A673 (cell line): ENCODE measurements around the gene SDC4. TPM values are rescaled to one million over a fixed set of nuclear protein-coding genes. Genes with fewer than 3 reads are reported as not detected.
A peak's percentile ranks its signal among the peaks of the same experiment; 100 is the strongest.

Experiments
- BruUV-seq: library from RNA; stranded (reverse); fragments of 400-500 nt; replicated peaks from 2 replicates; lab custom pipeline; 2021; lab: Mats Ljungman, UMichigan
- CTCF ChIA-PET: fragments of 300-600 bp; sonication (Branson Sonifier 250); formaldehyde crosslinking; loops from one replicate; lab custom pipeline; 2022; ENCODE audit warnings: antibody characterized with exemption; lab: Charles Lee
- POLR2A ChIA-PET: fragments of 300-600 bp; sonication (Branson Sonifier 250); formaldehyde crosslinking; loops from one replicate; lab custom pipeline; 2022; ENCODE audit warnings: antibody characterized with exemption; ENCODE audit not compliant: low non-redundant PET; lab: Charles Lee
- DNase-seq: peaks from one replicate; pipeline ENCODE4 v3.0.0-alpha.2; 2015; ENCODE audit warnings: low spot score
- H3K27ac ChIP-seq: fragments of 200-600 bp; sonication (generic); 2 replicates; pipeline ENCODE4 v1.5.1; 2016; ENCODE audit warnings: mixed run types, low read depth, mild to moderate bottlenecking, mixed read lengths, antibody characterized with exemption, low read length; ENCODE audit not compliant: poor library complexity, severe bottlenecking
- H3K27me3 ChIP-seq: fragments of 200-600 bp; sonication (generic); replicated peaks from 2 replicates; pipeline ENCODE4 v1.6.1; 2017; ENCODE audit warnings: mixed run types, low read depth, mild to moderate bottlenecking, mixed read lengths, antibody characterized with exemption, low read length; ENCODE audit not compliant: insufficient read depth, poor library complexity
- H3K36me3 ChIP-seq: fragments of 200-600 bp; sonication (generic); 2 replicates; pipeline ENCODE4 v1.6.1; 2016; ENCODE audit warnings: mixed run types, mild to moderate bottlenecking, mixed read lengths, antibody characterized with exemption, low read length; ENCODE audit not compliant: insufficient read depth, poor library complexity, severe bottlenecking
- H3K4me1 ChIP-seq: fragments of 200-600 bp; sonication (generic); 2 replicates; pipeline ENCODE4 v1.6.1; 2017; ENCODE audit warnings: mixed run types, mild to moderate bottlenecking, mixed read lengths, antibody characterized with exemption, low read length; ENCODE audit not compliant: insufficient read depth, poor library complexity, severe bottlenecking
- H3K4me3 ChIP-seq: fragments of 200-600 bp; sonication (generic); 2 replicates; pipeline ENCODE4 v1.5.1; 2016; ENCODE audit warnings: low read depth, mixed run types, mild to moderate bottlenecking, mixed read lengths, low read length; ENCODE audit not compliant: poor library complexity, severe bottlenecking
- H3K9me3 ChIP-seq: fragments of 200-600 bp; sonication (generic); 2 replicates; pipeline ENCODE4 v1.6.1; 2016; ENCODE audit warnings: mixed run types, low read depth, mild to moderate bottlenecking, mixed read lengths, antibody characterized with exemption, low read length; ENCODE audit not compliant: poor library complexity, severe bottlenecking
- EZH2 ChIP-seq: fragments of 200-600 bp; sonication (generic); IDR thresholded peaks from 2 replicates; pipeline ENCODE4 v1.6.1; 2017; ENCODE audit warnings: borderline replicate concordance, low read depth, mild to moderate bottlenecking, mixed read lengths, antibody characterized with exemption, low read length; ENCODE audit not compliant: poor library complexity, severe bottlenecking
- intact Hi-C: fragments of 100-400 bp; cut with micrococcal nuclease; formaldehyde crosslinking; loops from one replicate; pipeline ENCODE4 v1.10.0; 2022; ENCODE audit not compliant: unreplicated experiment
- total RNA-seq: library from RNA; stranded (reverse); gene quantifications from 2 replicates; pipeline ENCODE4 v1.2.3, GENCODE V29; 2021
- TF ChIP-seq, protein P1 (sequence below): fragments of 300-800, 200-600 bp; sonication (generic); conservative IDR thresholded peaks from 2 replicates; pipeline ENCODE4 v1.5.1; 2017; ENCODE audit warnings: low read depth, mild to moderate bottlenecking, antibody characterized with exemption, low read length, moderate library complexity, mixed read lengths

SDC4 gene
- total RNA-seq, 1 experiment from 2014 or later = 16.3 TPM

DNA sequence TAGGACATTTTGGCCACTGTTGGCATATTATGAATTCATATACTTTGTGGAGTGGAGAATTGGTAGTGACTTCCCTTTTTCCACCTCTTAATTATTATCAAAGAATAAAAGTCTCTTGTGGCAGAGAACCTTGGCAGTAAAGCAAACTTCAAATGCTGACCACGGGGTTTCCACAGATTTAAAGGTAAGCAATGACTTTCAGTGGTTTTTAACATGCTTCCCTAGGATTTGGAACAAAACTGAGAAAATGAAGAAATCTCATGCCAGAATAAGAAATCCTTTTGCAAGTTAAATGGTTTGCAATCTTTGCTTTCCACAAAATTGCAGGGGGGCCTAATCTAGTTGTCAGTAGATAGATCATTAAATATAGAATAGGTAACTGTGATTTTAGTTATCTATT, 2.0 kb upstream of the SDC4 start:
- Histone ChIP-seq H3K36me3 (no peaks in the 10 kb centered on the region), H3K27me3 (no peaks in the 10 kb centered on the region), H3K27ac (no peak overlapping the region), H3K4me3 (no peak overlapping the region), H3K9me3 (no peaks in the 10 kb centered on the region), H3K4me1 (peaks cover 28% of the 10 kb centered on the region)
- TF ChIP-seq EZH2 = no peak
- TF ChIP-seq, protein P1, sequence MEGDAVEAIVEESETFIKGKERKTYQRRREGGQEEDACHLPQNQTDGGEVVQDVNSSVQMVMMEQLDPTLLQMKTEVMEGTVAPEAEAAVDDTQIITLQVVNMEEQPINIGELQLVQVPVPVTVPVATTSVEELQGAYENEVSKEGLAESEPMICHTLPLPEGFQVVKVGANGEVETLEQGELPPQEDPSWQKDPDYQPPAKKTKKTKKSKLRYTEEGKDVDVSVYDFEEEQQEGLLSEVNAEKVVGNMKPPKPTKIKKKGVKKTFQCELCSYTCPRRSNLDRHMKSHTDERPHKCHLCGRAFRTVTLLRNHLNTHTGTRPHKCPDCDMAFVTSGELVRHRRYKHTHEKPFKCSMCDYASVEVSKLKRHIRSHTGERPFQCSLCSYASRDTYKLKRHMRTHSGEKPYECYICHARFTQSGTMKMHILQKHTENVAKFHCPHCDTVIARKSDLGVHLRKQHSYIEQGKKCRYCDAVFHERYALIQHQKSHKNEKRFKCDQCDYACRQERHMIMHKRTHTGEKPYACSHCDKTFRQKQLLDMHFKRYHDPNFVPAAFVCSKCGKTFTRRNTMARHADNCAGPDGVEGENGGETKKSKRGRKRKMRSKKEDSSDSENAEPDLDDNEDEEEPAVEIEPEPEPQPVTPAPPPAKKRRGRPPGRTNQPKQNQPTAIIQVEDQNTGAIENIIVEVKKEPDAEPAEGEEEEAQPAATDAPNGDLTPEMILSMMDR = no peak
- CTCF ChIA-PET = no interaction called here
- intact Hi-C loops = no loop called here
- no peak for DNase-seq
- POLR2A ChIA-PET = no interaction called here
- BruUV-seq = no TSS peak

DNA sequence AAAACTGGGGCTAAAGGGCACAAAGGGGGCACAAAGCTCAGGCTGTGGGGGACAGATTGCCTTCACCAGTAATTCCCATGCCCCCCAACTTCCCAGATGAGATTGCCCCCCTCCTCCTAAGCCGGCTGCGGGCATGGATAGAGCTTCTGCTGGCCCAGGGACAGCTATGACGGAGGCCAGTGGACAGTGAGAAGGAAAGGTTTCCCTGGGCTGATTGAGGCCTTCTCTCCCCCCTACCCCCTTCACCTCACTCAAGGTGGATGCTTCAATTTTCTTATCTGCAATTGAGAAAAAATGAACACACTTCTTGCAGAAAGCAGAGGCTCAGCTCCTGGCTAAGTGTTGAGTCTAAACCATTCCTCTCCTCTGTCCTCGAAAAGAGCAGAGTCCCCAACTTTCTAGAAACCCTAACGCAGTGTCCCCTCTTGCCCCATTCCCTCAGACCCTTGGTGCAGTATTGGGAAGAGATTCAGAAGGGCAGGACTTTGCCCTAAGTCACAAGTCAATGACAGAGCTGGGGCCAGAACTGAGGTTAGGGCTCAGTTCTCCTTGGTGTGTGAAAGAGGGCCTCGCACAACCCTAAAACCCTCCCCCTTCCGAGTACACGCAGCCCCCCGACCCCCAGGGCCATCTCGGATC, 808 bp downstream of the SDC4 start:
- ChIA-PET CTCF (interaction anchor here (0.8 kb wide), 1 partner anchor 16 kb away, joined by 3 read pairs; the partner anchor contains the start of gene SYS1), POLR2A (interaction anchor here (0.6 kb wide), 1 partner anchor 15 kb away, joined by 4 read pairs; the partner anchor contains the start of gene SYS1)
- DNase-seq = no peak
- BruUV-seq = TSS peak; percentile 56
- Histone ChIP-seq H3K27ac (peak overlapping the region; percentile 85), H3K4me3 (peak overlapping the region; percentile 65), H3K27me3 (no peaks in the 10 kb centered on the region), H3K9me3 (no peaks in the 10 kb centered on the region), H3K4me1 (peaks cover 47% of the 10 kb centered on the region), H3K36me3 (no peaks in the 10 kb centered on the region)
- TF ChIP-seq, protein P1 = no peak
- no peak for TF ChIP-seq EZH2
- intact Hi-C loops = no loop called here

DNA sequence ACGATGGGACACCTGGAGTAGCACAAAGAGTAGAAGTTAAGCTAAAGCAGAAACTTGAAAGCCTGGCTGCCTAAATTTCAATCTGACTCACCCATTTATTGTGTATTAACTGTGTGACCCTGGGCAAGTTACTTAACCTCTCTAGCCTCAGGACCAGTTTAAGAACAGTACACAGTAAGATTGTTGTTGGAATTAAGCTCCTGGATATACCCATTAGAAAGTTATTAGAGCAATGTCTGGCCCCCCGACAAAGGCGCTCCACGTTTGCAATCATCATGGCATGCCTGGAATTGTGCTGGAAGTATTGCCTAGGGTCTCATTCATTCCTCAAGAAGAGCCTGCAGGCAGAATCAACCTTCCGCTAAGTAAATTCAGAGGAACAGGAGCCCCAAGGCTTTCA, 1.4 kb downstream of the SDC4 start:
- no peak for DNase-seq
- H3K36me3 ChIP-seq = no peaks in the 10 kb centered on the region
- intact Hi-C loops = no loop called here
- TF ChIP-seq, protein P1 = no peak
- no peak for TF ChIP-seq EZH2
- H3K27ac ChIP-seq = no peak overlapping the region
- no peaks in the 10 kb centered on the region for H3K27me3 ChIP-seq
- H3K4me3 ChIP-seq = peak overlapping the region; percentile 65
- peaks cover 47% of the 10 kb centered on the region for H3K4me1 ChIP-seq
- BruUV-seq = no TSS peak
- no peaks in the 10 kb centered on the region for H3K9me3 ChIP-seq
- POLR2A ChIA-PET = interaction anchor here (0.6 kb wide), 1 partner anchor 16 kb away, joined by 4 read pairs; the partner anchor contains the start of gene SYS1
- CTCF ChIA-PET = no interaction called here
